SK-N-SH (cell line): ENCODE data around the gene RELCH.

ENCODE experiments used
- ELF1 ChIP-seq: IDR thresholded peaks from 2 replicates; pipeline ENCODE4 v1.4.0; 2012
- EP300 ChIP-seq, 2 experiments: IDR thresholded peaks; 2 replicates each; pipeline versions ENCODE4 v1.4.0 to v1.6.1; 2012; ENCODE audit warnings: borderline replicate concordance in 1 of 2, low read depth in 1 of 2, low read length in 1 of 2
- JUND ChIP-seq: IDR thresholded peaks from 2 replicates; pipeline ENCODE4 v1.4.0; 2012
- MEF2A ChIP-seq: IDR thresholded peaks from 2 replicates; pipeline ENCODE4 v1.4.0; 2012; ENCODE audit warnings: low read depth, borderline replicate concordance
- MXI1 ChIP-seq: IDR thresholded peaks from 2 replicates; pipeline ENCODE4 v1.6.1; 2012; ENCODE audit warnings: mild to moderate bottlenecking, low read depth, low read length, improper control_type of control experiment
- POLR2AphosphoS5 ChIP-seq: IDR thresholded peaks from 2 replicates; pipeline ENCODE4 v1.6.1; 2012; ENCODE audit warnings: low read depth, low read length
- RCOR1 ChIP-seq: fragments of 150-350 bp; IDR thresholded peaks from 2 replicates; pipeline ENCODE4 v1.6.1; 2017; ENCODE audit warnings: antibody characterized with exemption, low read length
- RFX5 ChIP-seq: IDR thresholded peaks from 2 replicates; pipeline ENCODE4 v1.6.1; 2012; ENCODE audit warnings: mild to moderate bottlenecking, improper control_type of control experiment, low read length
- SIN3A ChIP-seq: IDR thresholded peaks from 2 replicates; pipeline ENCODE4 v1.6.1; 2012; ENCODE audit warnings: low read depth, mild to moderate bottlenecking, low read length, moderate library complexity, borderline replicate concordance
- TF ChIP-seq, protein P1 (sequence below): IDR thresholded peaks from 2 replicates; pipeline ENCODE4 v1.6.1; 2012; ENCODE audit warnings: mild to moderate bottlenecking, low read depth, low read length, moderate library complexity
- TF ChIP-seq, protein P2 (sequence below): fragments of 200-600 bp; sonication (generic); IDR thresholded peaks from 2 replicates; pipeline ENCODE4 v1.6.1; 2017; ENCODE audit warnings: antibody characterized with exemption, mild to moderate bottlenecking, moderate library complexity
- TF ChIP-seq, protein P3 (sequence below): IDR thresholded peaks from 2 replicates; pipeline ENCODE4 v1.4.0; 2012; ENCODE audit warnings: low read depth, borderline replicate concordance
- TF ChIP-seq, protein P4 (sequence below): IDR thresholded peaks from 2 replicates; pipeline ENCODE4; 2012
- TF ChIP-seq, protein P5 (sequence below): fragments of 150-350 bp; IDR thresholded peaks from 2 replicates; pipeline ENCODE4 v1.6.1; 2017; ENCODE audit warnings: antibody characterized with exemption, low read length, low read depth, borderline replicate concordance

DNA sequence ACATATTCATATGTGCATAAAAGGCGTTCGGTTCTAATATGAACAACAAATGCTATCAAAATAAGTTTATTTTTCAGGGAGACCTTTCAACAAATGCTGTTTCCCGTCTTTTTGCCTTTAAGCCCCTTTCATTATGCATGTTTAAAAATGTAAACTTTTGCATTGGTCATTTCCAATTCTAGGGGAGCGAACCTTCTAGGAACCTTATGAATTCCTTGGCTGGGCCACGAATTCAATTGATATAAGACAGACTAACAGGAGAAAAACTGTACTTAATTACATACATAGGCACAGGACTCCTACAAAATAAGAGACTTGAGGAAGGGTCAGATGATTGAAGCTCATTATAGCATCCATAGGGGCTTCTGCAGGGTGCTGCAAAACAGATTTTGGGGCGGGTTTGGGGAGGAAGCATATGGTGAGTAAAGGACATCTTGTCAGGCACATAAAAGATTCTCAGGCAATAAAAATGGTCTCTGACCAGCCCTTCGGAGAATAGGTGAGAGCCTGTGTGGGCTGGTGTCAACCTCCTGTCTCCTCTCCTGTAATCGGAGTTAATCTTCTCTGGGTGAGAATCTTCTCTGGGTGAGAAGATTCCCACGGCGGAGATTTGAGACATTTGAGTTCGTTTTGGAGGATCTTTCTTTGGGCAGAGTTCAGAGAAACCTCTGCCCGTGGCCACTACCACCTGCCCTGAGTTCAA lies 139.7 kb downstream of the RELCH start:
- TF ChIP-seq ELF1 = no peak
- TF ChIP-seq, protein P1, sequence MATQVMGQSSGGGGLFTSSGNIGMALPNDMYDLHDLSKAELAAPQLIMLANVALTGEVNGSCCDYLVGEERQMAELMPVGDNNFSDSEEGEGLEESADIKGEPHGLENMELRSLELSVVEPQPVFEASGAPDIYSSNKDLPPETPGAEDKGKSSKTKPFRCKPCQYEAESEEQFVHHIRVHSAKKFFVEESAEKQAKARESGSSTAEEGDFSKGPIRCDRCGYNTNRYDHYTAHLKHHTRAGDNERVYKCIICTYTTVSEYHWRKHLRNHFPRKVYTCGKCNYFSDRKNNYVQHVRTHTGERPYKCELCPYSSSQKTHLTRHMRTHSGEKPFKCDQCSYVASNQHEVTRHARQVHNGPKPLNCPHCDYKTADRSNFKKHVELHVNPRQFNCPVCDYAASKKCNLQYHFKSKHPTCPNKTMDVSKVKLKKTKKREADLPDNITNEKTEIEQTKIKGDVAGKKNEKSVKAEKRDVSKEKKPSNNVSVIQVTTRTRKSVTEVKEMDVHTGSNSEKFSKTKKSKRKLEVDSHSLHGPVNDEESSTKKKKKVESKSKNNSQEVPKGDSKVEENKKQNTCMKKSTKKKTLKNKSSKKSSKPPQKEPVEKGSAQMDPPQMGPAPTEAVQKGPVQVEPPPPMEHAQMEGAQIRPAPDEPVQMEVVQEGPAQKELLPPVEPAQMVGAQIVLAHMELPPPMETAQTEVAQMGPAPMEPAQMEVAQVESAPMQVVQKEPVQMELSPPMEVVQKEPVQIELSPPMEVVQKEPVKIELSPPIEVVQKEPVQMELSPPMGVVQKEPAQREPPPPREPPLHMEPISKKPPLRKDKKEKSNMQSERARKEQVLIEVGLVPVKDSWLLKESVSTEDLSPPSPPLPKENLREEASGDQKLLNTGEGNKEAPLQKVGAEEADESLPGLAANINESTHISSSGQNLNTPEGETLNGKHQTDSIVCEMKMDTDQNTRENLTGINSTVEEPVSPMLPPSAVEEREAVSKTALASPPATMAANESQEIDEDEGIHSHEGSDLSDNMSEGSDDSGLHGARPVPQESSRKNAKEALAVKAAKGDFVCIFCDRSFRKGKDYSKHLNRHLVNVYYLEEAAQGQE = no peak
- TF ChIP-seq, protein P2, sequence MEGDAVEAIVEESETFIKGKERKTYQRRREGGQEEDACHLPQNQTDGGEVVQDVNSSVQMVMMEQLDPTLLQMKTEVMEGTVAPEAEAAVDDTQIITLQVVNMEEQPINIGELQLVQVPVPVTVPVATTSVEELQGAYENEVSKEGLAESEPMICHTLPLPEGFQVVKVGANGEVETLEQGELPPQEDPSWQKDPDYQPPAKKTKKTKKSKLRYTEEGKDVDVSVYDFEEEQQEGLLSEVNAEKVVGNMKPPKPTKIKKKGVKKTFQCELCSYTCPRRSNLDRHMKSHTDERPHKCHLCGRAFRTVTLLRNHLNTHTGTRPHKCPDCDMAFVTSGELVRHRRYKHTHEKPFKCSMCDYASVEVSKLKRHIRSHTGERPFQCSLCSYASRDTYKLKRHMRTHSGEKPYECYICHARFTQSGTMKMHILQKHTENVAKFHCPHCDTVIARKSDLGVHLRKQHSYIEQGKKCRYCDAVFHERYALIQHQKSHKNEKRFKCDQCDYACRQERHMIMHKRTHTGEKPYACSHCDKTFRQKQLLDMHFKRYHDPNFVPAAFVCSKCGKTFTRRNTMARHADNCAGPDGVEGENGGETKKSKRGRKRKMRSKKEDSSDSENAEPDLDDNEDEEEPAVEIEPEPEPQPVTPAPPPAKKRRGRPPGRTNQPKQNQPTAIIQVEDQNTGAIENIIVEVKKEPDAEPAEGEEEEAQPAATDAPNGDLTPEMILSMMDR = no peak
- TF ChIP-seq, protein P3, sequence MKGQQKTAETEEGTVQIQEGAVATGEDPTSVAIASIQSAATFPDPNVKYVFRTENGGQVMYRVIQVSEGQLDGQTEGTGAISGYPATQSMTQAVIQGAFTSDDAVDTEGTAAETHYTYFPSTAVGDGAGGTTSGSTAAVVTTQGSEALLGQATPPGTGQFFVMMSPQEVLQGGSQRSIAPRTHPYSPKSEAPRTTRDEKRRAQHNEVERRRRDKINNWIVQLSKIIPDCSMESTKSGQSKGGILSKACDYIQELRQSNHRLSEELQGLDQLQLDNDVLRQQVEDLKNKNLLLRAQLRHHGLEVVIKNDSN = no peak
- no peak for TF ChIP-seq MXI1
- TF ChIP-seq RFX5 = no peak
- no peak for TF ChIP-seq RCOR1
- no peak for TF ChIP-seq JUND
- TF ChIP-seq POLR2AphosphoS5 = no peak
- no peak for TF ChIP-seq SIN3A
- TF ChIP-seq EP300 (IDR thresholded peaks at IDR 0.05; ENCODE audit: borderline replicate concordance in 1 of 2, low read depth in 1 of 2, low read length in 1 of 2) = no peak
- no peak for TF ChIP-seq MEF2A
- TF ChIP-seq, protein P4, sequence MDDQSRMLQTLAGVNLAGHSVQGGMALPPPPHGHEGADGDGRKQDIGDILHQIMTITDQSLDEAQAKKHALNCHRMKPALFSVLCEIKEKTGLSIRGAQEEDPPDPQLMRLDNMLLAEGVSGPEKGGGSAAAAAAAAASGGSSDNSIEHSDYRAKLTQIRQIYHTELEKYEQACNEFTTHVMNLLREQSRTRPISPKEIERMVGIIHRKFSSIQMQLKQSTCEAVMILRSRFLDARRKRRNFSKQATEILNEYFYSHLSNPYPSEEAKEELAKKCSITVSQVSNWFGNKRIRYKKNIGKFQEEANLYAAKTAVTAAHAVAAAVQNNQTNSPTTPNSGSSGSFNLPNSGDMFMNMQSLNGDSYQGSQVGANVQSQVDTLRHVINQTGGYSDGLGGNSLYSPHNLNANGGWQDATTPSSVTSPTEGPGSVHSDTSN = no peak
- TF ChIP-seq, protein P5, sequence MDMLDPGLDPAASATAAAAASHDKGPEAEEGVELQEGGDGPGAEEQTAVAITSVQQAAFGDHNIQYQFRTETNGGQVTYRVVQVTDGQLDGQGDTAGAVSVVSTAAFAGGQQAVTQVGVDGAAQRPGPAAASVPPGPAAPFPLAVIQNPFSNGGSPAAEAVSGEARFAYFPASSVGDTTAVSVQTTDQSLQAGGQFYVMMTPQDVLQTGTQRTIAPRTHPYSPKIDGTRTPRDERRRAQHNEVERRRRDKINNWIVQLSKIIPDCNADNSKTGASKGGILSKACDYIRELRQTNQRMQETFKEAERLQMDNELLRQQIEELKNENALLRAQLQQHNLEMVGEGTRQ = no peak
